Neural cell (in vitro differentiated cells): ENCODE results near the gene HDDC3. TPM values are rescaled to one million over a fixed set of nuclear protein-coding genes. Genes with fewer than 3 reads are reported as not detected.

ENCODE experiments used
- H2AFZ ChIP-seq: fragments of 200-600, 300-800 bp; sonication (generic), shearing (Covaris generic); 2 replicates; pipeline ENCODE4 v1.6.0; 2014; ENCODE audit warnings: low read depth, mild to moderate bottlenecking, antibody characterized with exemption, low read length, moderate library complexity
- H3F3A ChIP-seq: fragments of 200-600 bp; shearing (Covaris generic); 2 replicates; pipeline ENCODE4 v1.6.1; 2016; ENCODE audit warnings: mild to moderate bottlenecking, moderate library complexity, mixed read lengths, antibody characterized with exemption, low read length; ENCODE audit not compliant: insufficient read depth, poor library complexity, severe bottlenecking
- H3K27ac ChIP-seq: fragments of 200-600, 300-800 bp; sonication (generic), shearing (Covaris generic); 2 replicates; pipeline ENCODE4 v1.5.1; 2014; ENCODE audit warnings: mild to moderate bottlenecking, low read length, moderate library complexity
- H3K27me3 ChIP-seq: fragments of 300-800, 200-600 bp; sonication (generic), shearing (Covaris generic); 2 replicates; pipeline ENCODE4 v1.6.0; 2014; ENCODE audit warnings: mild to moderate bottlenecking, low read depth, low read length, moderate library complexity; ENCODE audit not compliant: insufficient read depth
- H3K36me3 ChIP-seq: fragments of 300-800, 200-600 bp; sonication (generic), shearing (Covaris generic); 2 replicates; pipeline ENCODE4 v1.5.1; 2014; ENCODE audit warnings: mild to moderate bottlenecking, antibody characterized with exemption, low read length, moderate library complexity; ENCODE audit not compliant: insufficient read depth
- H3K4me2 ChIP-seq: fragments of 300-800, 200-600 bp; sonication (generic), shearing (Covaris generic); 2 replicates; pipeline ENCODE4 v1.6.0; 2014; ENCODE audit warnings: mild to moderate bottlenecking, low read length
- H3K4me3 ChIP-seq: fragments of 300-800, 200-600 bp; sonication (generic), shearing (Covaris generic); 2 replicates; pipeline ENCODE4 v1.5.1; 2014; ENCODE audit warnings: mild to moderate bottlenecking, low read length, moderate library complexity
- H3K79me2 ChIP-seq: fragments of 200-600 bp; shearing (Covaris generic); replicated peaks from 2 replicates; pipeline ENCODE4 v1.6.0; 2014; ENCODE audit warnings: mild to moderate bottlenecking, low read length, moderate library complexity; ENCODE audit not compliant: insufficient read depth
- H3K9ac ChIP-seq: fragments of 300-800, 200-600 bp; sonication (generic), shearing (Covaris generic); 2 replicates; pipeline ENCODE4 v1.6.1; 2016; ENCODE audit warnings: mild to moderate bottlenecking, low read length, mixed read lengths
- H3K9me2 ChIP-seq: fragments of 200-600 bp; shearing (Covaris generic); 2 replicates; pipeline ENCODE4 v1.6.1; 2016; ENCODE audit warnings: mild to moderate bottlenecking, low read length, mixed read lengths; ENCODE audit not compliant: insufficient read depth
- H3K9me3 ChIP-seq: fragments of 200-600, 300-800 bp; sonication (generic), shearing (Covaris generic); 2 replicates; pipeline ENCODE4 v1.6.1; 2016; ENCODE audit warnings: mild to moderate bottlenecking, mixed run types, low read length, moderate library complexity, mixed read lengths
- H4K20me1 ChIP-seq: fragments of 200-600 bp; shearing (Covaris generic); 2 replicates; pipeline ENCODE4 v1.6.1; 2016; ENCODE audit warnings: mild to moderate bottlenecking, mixed run types; ENCODE audit not compliant: insufficient read depth
- CTCF ChIP-seq: fragments of 450-650 bp; IDR thresholded peaks from 2 replicates; pipeline ENCODE4 v1.5.1; 2014; ENCODE audit warnings: antibody characterized with exemption, mild to moderate bottlenecking, moderate library complexity; ENCODE audit not compliant: poor library complexity, severe bottlenecking
- EP300 ChIP-seq: fragments of 450-650 bp; conservative IDR thresholded peaks from 2 replicates; pipeline ENCODE4 v1.6.1; 2014; ENCODE audit warnings: antibody characterized with exemption, mild to moderate bottlenecking, moderate library complexity; ENCODE audit not compliant: poor library complexity, severe bottlenecking
- EZH2 ChIP-seq: fragments of 200-600, 300-800 bp; shearing (Covaris generic), sonication (generic); IDR thresholded peaks from 2 replicates; pipeline ENCODE4 v1.6.1; 2014; ENCODE audit warnings: antibody characterized with exemption, low read length, borderline replicate concordance, mild to moderate bottlenecking; ENCODE audit not compliant: insufficient read depth, poor library complexity, severe bottlenecking
- MXI1 ChIP-seq: fragments of 450-650 bp; conservative IDR thresholded peaks from 2 replicates; pipeline ENCODE4 v1.6.1; 2014; ENCODE audit warnings: antibody characterized with exemption, mild to moderate bottlenecking; ENCODE audit not compliant: poor library complexity, severe bottlenecking
- POLR2AphosphoS5 ChIP-seq: IDR thresholded peaks from 2 replicates; pipeline ENCODE4 v1.6.1; 2012
- RAD21 ChIP-seq: fragments of 450-650 bp; conservative IDR thresholded peaks from 2 replicates; pipeline ENCODE4 v1.6.1; 2014; ENCODE audit warnings: antibody characterized with exemption, mild to moderate bottlenecking, moderate library complexity
- REST ChIP-seq: IDR thresholded peaks from 2 replicates; pipeline ENCODE4 v1.6.1; 2012; ENCODE audit warnings: borderline replicate concordance
- SMC3 ChIP-seq: fragments of 450-650 bp; conservative IDR thresholded peaks from 2 replicates; pipeline ENCODE4 v1.6.1; 2014; ENCODE audit warnings: antibody characterized with exemption, mild to moderate bottlenecking, moderate library complexity; ENCODE audit not compliant: poor library complexity
- TAF1 ChIP-seq: IDR thresholded peaks from 2 replicates; pipeline ENCODE4 v1.6.1; 2012; ENCODE audit warnings: low read depth
- polyA plus RNA-seq: library from polyadenylated mRNA; depleted of rRNA; stranded (reverse); fragments of >200 nt; gene quantifications from 2 replicates; pipeline ENCODE4 v1.2.3, GENCODE V29; 2014

The HDDC3 gene
- polyA plus RNA-seq, 1 donor from 2014 or later = 20.1 TPM

GRCh38 chr15:90933301-90933700, 952 bp upstream of the HDDC3 start:
- H3K27me3 ChIP-seq = no peaks in the 10 kb centered on the region
- H2AFZ ChIP-seq = no peak overlapping the region
- TF ChIP-seq REST (no peak), CTCF (no peak), SMC3 (no peak), EP300 (no peak), TAF1 (no peak), MXI1 (no peak), POLR2AphosphoS5 (no peak), RAD21 (no peak), EZH2 (no peak)
- no peak overlapping the region for H3K9ac ChIP-seq
- no peak overlapping the region for H3K4me2 ChIP-seq
- no peaks in the 10 kb centered on the region for H3K9me3 ChIP-seq
- H3K9me2 ChIP-seq = no peaks in the 10 kb centered on the region
- no peaks in the 10 kb centered on the region for H4K20me1 ChIP-seq
- no peaks in the 10 kb centered on the region for H3K36me3 ChIP-seq
- H3K27ac ChIP-seq = no peak overlapping the region
- H3K4me3 ChIP-seq = no peak overlapping the region
- H3F3A ChIP-seq = no peaks in the 10 kb centered on the region
- H3K79me2 ChIP-seq = peaks cover 16% of the 10 kb centered on the region

GRCh38 chr15:90932660-90932991, 277 bp upstream of the HDDC3 start:
- H3K9me3 ChIP-seq = no peaks in the 10 kb centered on the region
- H3K4me2 ChIP-seq = no peak overlapping the region
- H3K4me3 ChIP-seq = peak overlapping the region; percentile 94
- peaks cover 16% of the 10 kb centered on the region for H3K79me2 ChIP-seq
- peak overlapping the region; percentile 74 for H3K9ac ChIP-seq
- no peak overlapping the region for H3K27ac ChIP-seq
- H2AFZ ChIP-seq = peak overlapping the region; percentile 66
- no peaks in the 10 kb centered on the region for H3K27me3 ChIP-seq
- no peaks in the 10 kb centered on the region for H3F3A ChIP-seq
- H3K36me3 ChIP-seq = no peaks in the 10 kb centered on the region
- no peaks in the 10 kb centered on the region for H3K9me2 ChIP-seq
- no peaks in the 10 kb centered on the region for H4K20me1 ChIP-seq
- no peak for TF ChIP-seq EZH2
- TF ChIP-seq TAF1 = no peak
- TF ChIP-seq CTCF = no peak
- no peak for TF ChIP-seq REST
- TF ChIP-seq RAD21 = no peak
- TF ChIP-seq POLR2AphosphoS5 = no peak
- no peak for TF ChIP-seq EP300
- TF ChIP-seq MXI1 = no peak
- TF ChIP-seq SMC3 = no peak
